PC-3 (cell line): ENCODE results near the gene DCTN5.

Experiments
- EZH2 ChIP-seq: fragments of 300-600 bp; sonication (generic); IDR thresholded peaks from one replicate; pipeline ENCODE4 v1.6.1; 2017; ENCODE audit warnings: antibody characterized with exemption, mild to moderate bottlenecking, low read length; ENCODE audit not compliant: unreplicated experiment
- TF ChIP-seq, protein P1 (sequence below): fragments of 300-600 bp; sonication (generic); conservative IDR thresholded peaks from 2 replicates; pipeline ENCODE4 v1.5.1; 2017; ENCODE audit warnings: antibody characterized with exemption, low read depth, mild to moderate bottlenecking, low read length

DNA sequence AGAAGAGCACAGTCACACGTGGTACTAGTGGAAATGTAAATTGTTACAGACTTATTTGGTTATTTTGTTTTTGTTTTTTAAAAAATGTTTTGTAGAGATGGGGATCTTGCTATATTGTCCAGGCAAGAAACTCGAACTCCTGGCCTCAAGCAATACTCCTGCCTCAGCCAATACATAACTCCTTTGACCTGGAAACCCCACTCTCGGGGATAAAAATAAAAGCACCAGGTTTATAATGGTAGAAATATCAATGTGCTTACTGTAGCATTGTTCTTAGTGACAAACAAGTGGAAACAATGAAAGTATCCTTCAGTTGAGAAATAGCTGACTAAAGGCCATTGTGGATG lies 83.5 kb downstream of the DCTN5 start:
- TF ChIP-seq, protein P1, sequence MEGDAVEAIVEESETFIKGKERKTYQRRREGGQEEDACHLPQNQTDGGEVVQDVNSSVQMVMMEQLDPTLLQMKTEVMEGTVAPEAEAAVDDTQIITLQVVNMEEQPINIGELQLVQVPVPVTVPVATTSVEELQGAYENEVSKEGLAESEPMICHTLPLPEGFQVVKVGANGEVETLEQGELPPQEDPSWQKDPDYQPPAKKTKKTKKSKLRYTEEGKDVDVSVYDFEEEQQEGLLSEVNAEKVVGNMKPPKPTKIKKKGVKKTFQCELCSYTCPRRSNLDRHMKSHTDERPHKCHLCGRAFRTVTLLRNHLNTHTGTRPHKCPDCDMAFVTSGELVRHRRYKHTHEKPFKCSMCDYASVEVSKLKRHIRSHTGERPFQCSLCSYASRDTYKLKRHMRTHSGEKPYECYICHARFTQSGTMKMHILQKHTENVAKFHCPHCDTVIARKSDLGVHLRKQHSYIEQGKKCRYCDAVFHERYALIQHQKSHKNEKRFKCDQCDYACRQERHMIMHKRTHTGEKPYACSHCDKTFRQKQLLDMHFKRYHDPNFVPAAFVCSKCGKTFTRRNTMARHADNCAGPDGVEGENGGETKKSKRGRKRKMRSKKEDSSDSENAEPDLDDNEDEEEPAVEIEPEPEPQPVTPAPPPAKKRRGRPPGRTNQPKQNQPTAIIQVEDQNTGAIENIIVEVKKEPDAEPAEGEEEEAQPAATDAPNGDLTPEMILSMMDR: no peak
- no peak for TF ChIP-seq EZH2
